ENCODE measurements around the gene ORC3. TPM values are rescaled to one million over a fixed set of nuclear protein-coding genes. Genes with fewer than 3 reads are reported as not detected.

ORC3 gene
- total RNA-seq, result 27.4 and 29.0 TPM in 2 replicates

GRCh38 chr6:87589693-87590416, at the start of gene ORC3, which contains the start of gene RARS2:
ORC3 (plus strand) TSS chr6:87590135; CDS start chr6:87590169, 34 bp downstream.
RARS2 (minus strand) TSS chr6:87589987; CDS start chr6:87589957, 30 bp downstream.

DNA sequence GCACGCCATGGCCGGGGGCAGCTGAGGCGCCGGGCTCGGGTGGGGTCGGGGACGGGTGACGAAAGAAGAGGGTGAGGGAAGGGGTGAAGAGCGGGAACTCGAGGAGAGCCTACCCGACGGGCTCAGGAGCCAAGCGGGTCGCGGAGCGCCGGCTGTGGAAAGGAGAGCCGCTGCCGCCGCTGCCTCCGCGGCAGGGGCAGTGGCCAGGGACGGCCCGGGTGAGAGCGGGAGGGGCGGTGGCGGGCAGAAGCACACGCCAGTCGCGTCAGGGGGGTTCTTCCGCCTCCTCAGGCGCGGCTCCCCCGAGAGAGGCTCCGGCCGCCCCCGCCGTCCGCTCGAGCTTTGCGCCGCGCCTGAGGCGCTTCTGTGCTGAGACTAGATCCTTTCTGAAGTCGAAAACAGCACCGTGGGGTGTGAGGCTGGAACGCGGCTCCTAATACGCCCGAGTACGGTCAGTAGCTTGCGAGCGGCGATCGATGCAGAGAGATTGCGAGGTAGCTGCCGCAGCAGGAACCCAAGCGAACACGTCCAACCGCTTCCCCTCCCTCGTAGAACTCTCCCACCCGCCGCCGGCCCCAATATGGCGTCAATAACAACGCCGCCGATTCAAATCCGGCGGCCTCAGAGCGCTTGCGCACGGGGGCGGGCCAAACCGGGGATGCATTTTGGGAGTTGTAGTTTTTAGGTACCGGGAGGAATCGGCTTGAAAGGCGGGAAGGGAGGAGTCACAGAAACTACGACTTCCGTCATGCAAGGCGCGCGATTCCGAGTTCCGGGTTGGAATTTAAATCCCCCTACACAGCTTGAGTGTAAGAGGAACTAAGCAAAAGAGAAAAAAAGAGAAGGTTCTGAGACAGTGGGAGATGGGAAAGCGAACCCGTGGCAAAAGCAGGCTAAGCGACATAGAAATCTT, 112.0 kb downstream of the ORC3 start, which contains the start of gene AKIRIN2:
Gene AKIRIN2, minus strand, starts transcription at position 558 of the 913 bp plus-strand sequence. Its CDS starts 549 bp downstream, at position 9.

Other genes with a start within 250 kb of the ORC3 start
- 0.77 and 2.0 TPM in 2 replicates for gene C6orf163, start 245.3 kb upstream of the ORC3 start, total RNA-seq
- 0.38 and 1.4 TPM in 2 replicates for gene CFAP206, start 182.2 kb upstream of the ORC3 start, total RNA-seq
- gene SLC35A1, start 117.2 kb upstream of the ORC3 start, total RNA-seq, result 17.4 and 24.8 TPM in 2 replicates
- gene RARS2, start 148 bp upstream of the ORC3 start, total RNA-seq, result 38.9 and 53.8 TPM in 2 replicates
- gene AKIRIN2, start 112.1 kb downstream of the ORC3 start, total RNA-seq, result 14.7 and 18.4 TPM in 2 replicates

Data from regular cardiac myocyte (primary cell).